ENCODE measurements around the gene ZDHHC7.

DNA sequence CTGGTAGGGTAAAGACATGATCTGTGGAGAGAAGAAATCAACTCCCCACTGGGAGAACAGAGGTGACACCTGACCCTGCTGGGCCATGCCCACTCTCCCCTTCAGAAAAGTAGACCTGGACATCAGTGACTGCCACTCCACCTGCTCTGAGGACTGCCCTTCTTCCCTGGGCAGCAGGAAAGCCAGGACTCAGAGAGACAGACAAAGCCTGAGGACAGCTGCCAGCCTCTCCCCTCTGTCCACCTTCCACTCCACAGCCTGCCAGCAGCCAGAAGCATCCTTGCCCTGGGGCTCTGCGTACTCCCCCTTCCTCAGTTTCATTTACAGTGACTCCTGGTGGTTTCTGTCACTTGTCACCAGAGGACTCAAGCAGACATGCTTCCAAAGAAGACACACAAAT, 24.5 kb downstream of the ZDHHC7 start:
- TF ChIP-seq, protein P1, sequence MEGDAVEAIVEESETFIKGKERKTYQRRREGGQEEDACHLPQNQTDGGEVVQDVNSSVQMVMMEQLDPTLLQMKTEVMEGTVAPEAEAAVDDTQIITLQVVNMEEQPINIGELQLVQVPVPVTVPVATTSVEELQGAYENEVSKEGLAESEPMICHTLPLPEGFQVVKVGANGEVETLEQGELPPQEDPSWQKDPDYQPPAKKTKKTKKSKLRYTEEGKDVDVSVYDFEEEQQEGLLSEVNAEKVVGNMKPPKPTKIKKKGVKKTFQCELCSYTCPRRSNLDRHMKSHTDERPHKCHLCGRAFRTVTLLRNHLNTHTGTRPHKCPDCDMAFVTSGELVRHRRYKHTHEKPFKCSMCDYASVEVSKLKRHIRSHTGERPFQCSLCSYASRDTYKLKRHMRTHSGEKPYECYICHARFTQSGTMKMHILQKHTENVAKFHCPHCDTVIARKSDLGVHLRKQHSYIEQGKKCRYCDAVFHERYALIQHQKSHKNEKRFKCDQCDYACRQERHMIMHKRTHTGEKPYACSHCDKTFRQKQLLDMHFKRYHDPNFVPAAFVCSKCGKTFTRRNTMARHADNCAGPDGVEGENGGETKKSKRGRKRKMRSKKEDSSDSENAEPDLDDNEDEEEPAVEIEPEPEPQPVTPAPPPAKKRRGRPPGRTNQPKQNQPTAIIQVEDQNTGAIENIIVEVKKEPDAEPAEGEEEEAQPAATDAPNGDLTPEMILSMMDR (IDR thresholded peaks at IDR 0.05) = no peak
- no peak for TF ChIP-seq POLR2A (IDR thresholded peaks at IDR 0.05)

All from body of pancreas (tissue), 4 donors.